ENCODE data around the gene IGSF8.

- TF ChIP-seq CTCF (IDR thresholded peaks at IDR 0.05) (no peak), POLR2A (IDR thresholded peaks at IDR 0.05) (no peak)
These were observed 8.5 kb downstream of the IGSF8 start for GRCh38 chr1:160089883-160090282.
